ENCODE measurements around the gene VAV2.

Gene VAV2

DNA sequence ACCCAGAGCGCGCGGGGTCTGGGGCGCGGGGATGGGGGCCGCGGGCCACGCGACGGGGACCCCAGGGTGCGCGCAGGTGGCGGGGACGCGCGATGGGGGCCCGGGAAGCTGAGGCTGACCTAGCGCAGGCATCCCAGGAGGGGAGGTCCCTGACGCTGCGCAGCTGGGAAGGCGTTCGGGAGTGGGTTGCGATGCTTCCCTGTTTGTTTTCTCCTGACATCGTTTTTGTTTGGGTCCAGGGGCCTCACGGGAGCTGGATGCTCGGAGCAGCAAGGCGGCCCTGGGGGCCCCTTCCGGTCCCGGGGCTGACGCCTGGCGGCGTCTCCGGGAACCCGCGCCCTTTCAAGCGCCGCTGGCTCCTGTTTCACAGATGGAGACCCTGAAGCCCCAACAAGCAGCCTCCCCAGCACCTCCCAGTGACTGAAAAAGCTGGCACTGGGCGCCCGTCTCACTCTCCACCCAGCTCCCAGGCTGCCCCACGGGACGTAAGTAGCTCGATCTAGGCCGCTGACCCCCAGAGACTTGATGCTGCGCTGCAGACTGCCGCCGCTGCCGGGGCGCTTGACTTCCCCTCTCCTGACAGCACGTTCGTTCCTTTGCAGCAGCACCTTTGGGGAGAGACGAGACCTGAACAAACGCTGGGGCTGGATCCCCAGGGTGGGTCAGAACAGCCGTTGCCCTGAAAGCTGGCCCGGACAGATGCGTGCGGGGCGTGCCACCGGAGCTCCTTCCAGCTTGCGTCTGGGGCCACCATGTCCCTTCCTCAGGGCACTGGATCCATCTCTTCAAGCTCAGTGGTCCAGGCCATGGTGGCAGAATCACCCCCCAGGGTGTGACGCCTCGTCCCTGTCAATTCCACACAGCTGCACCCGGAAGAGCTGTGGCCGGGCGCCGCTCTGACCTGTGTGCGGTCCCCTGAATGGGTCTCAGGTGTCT, 33.8 kb upstream of the VAV2 start:
- Histone ChIP-seq H3K9me3 (ENCODE audit: control insufficient read depth, insufficient read depth, low read length) (no peaks in the 10 kb centered on the region), H3K4me3 (ENCODE audit: low read depth, low read length) (peak overlapping the region; percentile 91), H3K36me3 (ENCODE audit: control insufficient read depth, insufficient read depth, low read length) (peaks cover 7% of the 10 kb centered on the region), H3K27ac (ENCODE audit: low read depth, low read length) (no peak overlapping the region), H3K4me1 (ENCODE audit: control insufficient read depth, insufficient read depth, low read length) (no peaks in the 10 kb centered on the region), H3K9ac (ENCODE audit: low read depth, low read length) (0 out of 2 replicates have a peak overlapping the region, but pooled peaks have one; percentile 3), H3K27me3 (ENCODE audit: control insufficient read depth, insufficient read depth, low read length) (no peaks in the 10 kb centered on the region)

DNA sequence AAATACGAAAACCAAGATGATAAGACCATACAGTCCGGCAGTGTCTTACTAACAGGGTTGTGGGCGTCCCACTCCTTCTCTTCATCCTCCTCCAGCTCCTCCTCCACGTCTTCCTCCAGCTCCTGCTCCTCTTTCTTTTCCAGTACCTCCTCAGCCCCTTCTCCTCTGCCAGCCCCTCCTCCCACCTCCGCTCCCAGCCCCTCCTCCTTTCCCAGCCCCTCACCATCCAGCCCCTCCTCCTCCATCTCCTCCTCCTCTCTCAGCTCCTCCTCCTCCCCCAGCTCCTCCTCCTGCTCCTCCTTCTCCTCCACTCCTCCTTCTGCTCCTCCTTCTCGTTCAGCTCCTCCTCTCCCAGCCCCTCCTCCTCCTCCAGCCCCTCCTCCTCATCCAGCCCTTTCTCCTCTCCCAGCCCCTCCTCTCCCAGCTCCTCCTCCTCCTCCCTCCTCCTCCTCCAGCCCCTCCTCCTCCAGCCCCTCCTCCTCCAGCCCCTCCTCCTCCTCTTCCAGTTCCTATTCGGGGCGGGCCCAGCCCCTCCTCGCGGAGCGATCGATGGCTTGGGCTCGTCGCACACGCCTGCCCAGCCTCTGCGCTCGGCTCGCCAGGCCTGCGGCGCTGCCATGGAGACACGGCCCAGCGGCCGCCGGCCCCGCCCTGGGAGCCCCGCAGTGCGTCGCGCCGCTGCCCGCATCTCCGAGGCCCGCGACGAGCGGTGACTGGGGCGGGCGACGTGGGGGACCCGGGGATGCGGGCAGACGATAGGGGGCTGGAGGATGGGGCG, 32.9 kb upstream of the VAV2 start, which contains the start of gene BRD3OS:
BRD3OS (plus strand) TSS at position 654 of the 778 bp plus-strand sequence. CDS start 1,267 bp downstream, outside the sequence.
- H3K4me1 ChIP-seq (ENCODE audit: control insufficient read depth, insufficient read depth, low read length): no peaks in the 10 kb centered on the region
- no peaks in the 10 kb centered on the region for H3K27me3 ChIP-seq (ENCODE audit: control insufficient read depth, insufficient read depth, low read length)
- no peak within 1 kb of the TSS for H3K27ac ChIP-seq (ENCODE audit: low read depth, low read length)
- H3K36me3 ChIP-seq (ENCODE audit: control insufficient read depth, insufficient read depth, low read length): no peaks in the 10 kb centered on the region
- H3K9me3 ChIP-seq (ENCODE audit: control insufficient read depth, insufficient read depth, low read length): no peaks in the 10 kb centered on the region
- H3K9ac ChIP-seq (ENCODE audit: low read depth, low read length): 0 out of 2 replicates have a peak within 1 kb of the TSS, but pooled peaks have one; percentile 3
- H3K4me3 ChIP-seq (ENCODE audit: low read depth, low read length): peak within 1 kb of the TSS; percentile 91

DNA sequence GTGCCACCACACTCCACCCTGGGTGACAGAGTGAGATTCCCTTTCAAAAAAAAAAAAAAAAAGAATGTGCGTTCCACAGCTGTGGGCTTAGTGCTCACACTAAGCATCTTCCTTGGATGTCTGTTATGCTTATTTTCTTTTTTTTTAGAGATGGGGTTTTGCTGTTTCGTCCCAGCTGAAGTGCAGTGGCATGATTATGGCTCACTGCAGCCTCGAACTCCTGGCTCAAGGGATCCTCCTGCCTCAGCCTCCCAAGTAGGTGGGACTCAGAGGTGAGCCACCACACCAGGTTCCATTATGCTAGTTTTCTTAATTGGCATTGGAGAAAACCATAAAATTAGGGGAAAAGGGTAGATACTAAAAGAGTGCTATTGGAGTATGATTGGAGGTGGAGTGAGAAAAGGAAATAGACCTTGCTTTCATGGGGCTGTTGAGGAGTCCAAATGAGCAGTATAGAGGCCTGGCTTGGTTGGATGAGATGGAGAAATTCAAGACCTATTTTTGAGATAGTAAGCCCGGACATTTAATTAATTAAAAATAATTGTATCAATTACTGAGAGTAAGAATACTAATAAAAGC, 32.2 kb upstream of the VAV2 start:
- Histone ChIP-seq H3K27ac (ENCODE audit: low read depth, low read length) (no peak overlapping the region), H3K9me3 (ENCODE audit: control insufficient read depth, insufficient read depth, low read length) (no peaks in the 10 kb centered on the region), H3K27me3 (ENCODE audit: control insufficient read depth, insufficient read depth, low read length) (no peaks in the 10 kb centered on the region), H3K9ac (ENCODE audit: low read depth, low read length) (no peak overlapping the region), H3K36me3 (ENCODE audit: control insufficient read depth, insufficient read depth, low read length) (no peaks in the 10 kb centered on the region), H3K4me1 (ENCODE audit: control insufficient read depth, insufficient read depth, low read length) (no peaks in the 10 kb centered on the region), H3K4me3 (ENCODE audit: low read depth, low read length) (peak overlapping the region; percentile 42)

DNA sequence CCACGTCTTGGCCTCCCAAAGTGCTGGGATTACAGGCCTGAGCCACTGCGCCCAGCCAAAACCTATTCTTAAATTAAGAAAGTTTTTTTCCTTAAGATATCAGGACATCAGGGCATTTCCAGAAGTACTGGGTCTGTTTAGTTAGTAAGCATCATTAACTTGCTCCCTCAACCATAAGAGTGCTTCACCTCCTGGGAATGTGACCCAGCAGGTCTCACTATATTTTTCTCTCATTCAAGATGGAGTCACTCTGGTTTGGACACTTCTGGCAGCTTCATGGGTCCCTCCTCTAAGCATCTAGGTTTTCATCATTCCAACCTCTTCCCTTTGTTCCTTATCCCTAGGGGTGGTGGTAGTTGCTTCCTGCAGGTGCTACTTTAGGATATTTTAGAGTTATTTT, 22.8 kb upstream of the VAV2 start:
- no peak overlapping the region for H3K9ac ChIP-seq (ENCODE audit: low read depth, low read length)
- peaks cover 25% of the 10 kb centered on the region for H3K9me3 ChIP-seq (ENCODE audit: control insufficient read depth, insufficient read depth, low read length)
- no peaks in the 10 kb centered on the region for H3K4me1 ChIP-seq (ENCODE audit: control insufficient read depth, insufficient read depth, low read length)
- H3K36me3 ChIP-seq (ENCODE audit: control insufficient read depth, insufficient read depth, low read length): no peaks in the 10 kb centered on the region
- no peak overlapping the region for H3K4me3 ChIP-seq (ENCODE audit: low read depth, low read length)
- H3K27me3 ChIP-seq (ENCODE audit: control insufficient read depth, insufficient read depth, low read length): no peaks in the 10 kb centered on the region
- H3K27ac ChIP-seq (ENCODE audit: low read depth, low read length): no peak overlapping the region

DNA sequence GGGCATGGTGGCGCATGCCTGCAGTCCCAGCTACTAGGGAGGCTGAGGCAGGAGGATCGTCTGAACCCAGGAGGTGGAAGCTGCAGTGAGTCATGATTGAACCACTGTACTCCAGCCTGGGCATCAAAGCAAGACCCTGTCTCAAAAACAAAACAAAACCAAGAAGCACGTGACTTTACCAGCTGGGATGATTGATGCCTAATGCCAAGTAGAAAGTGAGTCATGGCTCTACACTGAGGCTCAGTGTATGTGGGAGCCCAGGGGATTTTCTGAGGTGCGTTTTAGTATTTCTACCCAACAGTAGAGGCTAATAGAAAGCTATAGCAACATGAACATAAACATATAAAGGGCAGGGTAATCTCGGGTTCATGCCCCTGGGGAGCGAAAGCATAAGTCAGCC, 19.3 kb upstream of the VAV2 start:
- Histone ChIP-seq H3K4me3 (ENCODE audit: low read depth, low read length) (peak overlapping the region; percentile 21; the same call in 1 of the 2 replicates), H3K9ac (ENCODE audit: low read depth, low read length) (no peak overlapping the region), H3K36me3 (ENCODE audit: control insufficient read depth, insufficient read depth, low read length) (no peaks in the 10 kb centered on the region), H3K27ac (ENCODE audit: low read depth, low read length) (no peak overlapping the region), H3K27me3 (ENCODE audit: control insufficient read depth, insufficient read depth, low read length) (no peaks in the 10 kb centered on the region), H3K4me1 (ENCODE audit: control insufficient read depth, insufficient read depth, low read length) (no peaks in the 10 kb centered on the region), H3K9me3 (ENCODE audit: control insufficient read depth, insufficient read depth, low read length) (peaks cover 25% of the 10 kb centered on the region)

DNA sequence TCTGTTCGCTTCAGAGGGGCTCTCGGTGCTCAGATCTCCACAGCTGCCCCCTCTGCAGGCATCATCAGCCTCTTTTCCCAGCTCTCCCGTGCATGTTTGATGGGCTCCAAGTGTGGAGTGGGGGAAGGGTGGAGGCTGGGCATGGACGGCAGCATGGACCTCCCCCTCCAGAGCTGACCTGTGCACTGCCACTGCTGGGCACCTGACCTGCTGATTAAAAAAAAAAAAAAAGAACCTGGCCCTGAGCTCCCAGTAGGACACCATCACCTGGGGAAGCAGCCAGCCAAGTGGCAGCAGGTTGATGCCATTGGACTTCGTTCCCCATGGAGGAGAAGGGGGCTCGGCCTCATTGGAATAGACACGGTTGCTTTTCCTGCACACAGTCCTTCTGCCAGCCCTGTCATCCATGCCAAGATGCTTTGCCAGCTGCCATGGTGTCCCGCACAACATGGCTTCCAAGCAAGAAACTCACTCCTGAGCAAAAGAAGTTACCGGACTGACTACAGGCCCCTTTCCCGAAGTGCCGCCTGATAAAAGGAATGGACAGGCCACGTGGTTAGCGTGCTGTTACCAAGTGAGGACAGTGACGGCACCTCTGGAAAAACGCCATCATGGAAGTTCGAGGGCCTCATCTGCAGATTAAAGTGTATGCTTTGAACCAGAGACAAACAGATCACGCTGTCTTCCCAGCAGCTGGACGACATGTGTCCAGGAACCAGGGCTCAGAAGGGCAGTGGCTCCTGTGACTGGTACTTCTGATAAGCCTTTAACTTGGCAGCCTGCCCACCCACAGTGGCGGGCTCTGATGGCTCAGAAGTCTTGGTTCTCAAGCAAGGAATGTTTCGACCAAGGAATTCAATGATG, 18.4 kb upstream of the VAV2 start:
- Histone ChIP-seq H3K4me1 (ENCODE audit: control insufficient read depth, insufficient read depth, low read length) (no peaks in the 10 kb centered on the region), H3K4me3 (ENCODE audit: low read depth, low read length) (no peak overlapping the region), H3K36me3 (ENCODE audit: control insufficient read depth, insufficient read depth, low read length) (no peaks in the 10 kb centered on the region)

DNA sequence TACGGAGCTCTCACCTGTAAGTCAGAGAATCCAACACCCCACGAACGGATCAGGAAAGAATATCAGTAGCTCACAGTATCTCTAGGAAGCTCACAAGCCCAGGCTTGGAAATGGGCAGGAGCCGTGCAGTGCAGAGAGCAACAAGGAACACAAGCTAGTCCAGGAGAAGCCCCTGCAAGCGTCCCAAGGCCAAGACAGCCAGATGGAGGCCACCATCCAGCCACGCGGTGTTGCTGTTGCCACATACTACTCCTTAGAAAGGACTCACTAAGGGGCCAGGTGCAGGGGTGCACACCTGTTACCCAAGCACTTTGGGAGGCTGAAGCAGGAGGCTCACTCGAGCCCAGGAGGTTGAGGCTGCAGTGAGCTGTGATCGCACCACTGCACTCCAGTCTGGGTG, 15.4 kb upstream of the VAV2 start:
- Histone ChIP-seq H3K9ac (ENCODE audit: low read depth, low read length) (no peak overlapping the region), H3K27ac (ENCODE audit: low read depth, low read length) (no peak overlapping the region)

More for the DNA sequence above, 18.4 kb upstream of the VAV2 start:
- Histone ChIP-seq H3K27ac (ENCODE audit: low read depth, low read length) (no peak overlapping the region), H3K9me3 (ENCODE audit: control insufficient read depth, insufficient read depth, low read length) (peaks cover 25% of the 10 kb centered on the region), H3K27me3 (ENCODE audit: control insufficient read depth, insufficient read depth, low read length) (no peaks in the 10 kb centered on the region), H3K9ac (ENCODE audit: low read depth, low read length) (no peak overlapping the region)

DNA sequence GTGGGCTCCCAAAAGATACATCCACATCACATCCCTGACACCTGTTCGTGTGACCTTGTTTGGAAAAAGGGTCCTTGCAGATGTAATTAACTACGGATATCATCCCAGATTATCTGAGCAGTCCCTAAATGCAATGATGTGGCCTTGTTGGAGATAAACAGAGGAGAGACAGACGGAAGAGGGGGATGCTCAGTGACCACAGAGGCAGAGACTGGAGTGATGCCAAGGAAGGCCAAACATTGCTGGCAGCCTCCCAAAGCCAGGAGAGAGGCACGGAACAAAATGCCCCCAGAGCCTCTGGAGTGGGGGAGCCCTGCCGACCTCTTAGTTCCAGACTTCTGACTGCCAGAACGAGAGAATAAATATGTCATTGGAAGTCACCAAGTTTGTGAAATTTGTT, 15.0 kb upstream of the VAV2 start:
- no peak overlapping the region for H3K27ac ChIP-seq (ENCODE audit: low read depth, low read length)
- H3K27me3 ChIP-seq (ENCODE audit: control insufficient read depth, insufficient read depth, low read length): no peaks in the 10 kb centered on the region
- peaks cover 14% of the 10 kb centered on the region for H3K9me3 ChIP-seq (ENCODE audit: control insufficient read depth, insufficient read depth, low read length)
- no peak overlapping the region for H3K4me3 ChIP-seq (ENCODE audit: low read depth, low read length)
- no peak overlapping the region for H3K9ac ChIP-seq (ENCODE audit: low read depth, low read length)
- no peaks in the 10 kb centered on the region for H3K4me1 ChIP-seq (ENCODE audit: control insufficient read depth, insufficient read depth, low read length)
- H3K36me3 ChIP-seq (ENCODE audit: control insufficient read depth, insufficient read depth, low read length): no peaks in the 10 kb centered on the region

More for the DNA sequence above, 15.4 kb upstream of the VAV2 start:
- no peaks in the 10 kb centered on the region for H3K4me1 ChIP-seq (ENCODE audit: control insufficient read depth, insufficient read depth, low read length)
- no peak overlapping the region for H3K4me3 ChIP-seq (ENCODE audit: low read depth, low read length)
- no peaks in the 10 kb centered on the region for H3K27me3 ChIP-seq (ENCODE audit: control insufficient read depth, insufficient read depth, low read length)
- H3K36me3 ChIP-seq (ENCODE audit: control insufficient read depth, insufficient read depth, low read length): no peaks in the 10 kb centered on the region
- peaks cover 14% of the 10 kb centered on the region for H3K9me3 ChIP-seq (ENCODE audit: control insufficient read depth, insufficient read depth, low read length)

DNA sequence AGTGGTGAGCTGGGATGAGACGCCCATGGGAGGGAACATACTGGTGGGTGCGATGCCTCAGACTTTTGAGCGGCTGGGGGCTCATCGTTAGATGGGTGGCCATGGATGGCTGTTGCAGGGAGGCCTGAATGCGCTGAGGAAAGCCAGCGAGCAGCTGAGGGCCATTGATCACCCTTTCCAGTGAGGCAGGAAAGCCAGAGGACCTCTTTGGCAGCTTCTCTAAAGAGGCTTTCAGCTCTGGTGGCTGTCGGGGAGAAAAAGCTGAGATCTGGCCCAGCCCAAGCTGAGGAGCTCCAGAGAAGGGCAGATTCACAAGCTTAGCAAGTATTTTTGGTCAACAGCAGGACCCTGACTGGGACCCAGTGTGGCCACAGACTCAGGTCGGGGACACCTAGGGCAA, 13.3 kb upstream of the VAV2 start:
- Histone ChIP-seq H3K4me1 (ENCODE audit: control insufficient read depth, insufficient read depth, low read length) (no peaks in the 10 kb centered on the region), H3K9ac (ENCODE audit: low read depth, low read length) (no peak overlapping the region), H3K9me3 (ENCODE audit: control insufficient read depth, insufficient read depth, low read length) (0 out of 2 replicates have a peak, but pooled peaks cover under 1% of the 10 kb centered on the region), H3K27ac (ENCODE audit: low read depth, low read length) (no peak overlapping the region), H3K27me3 (ENCODE audit: control insufficient read depth, insufficient read depth, low read length) (no peaks in the 10 kb centered on the region), H3K4me3 (ENCODE audit: low read depth, low read length) (no peak overlapping the region), H3K36me3 (ENCODE audit: control insufficient read depth, insufficient read depth, low read length) (no peaks in the 10 kb centered on the region)

DNA sequence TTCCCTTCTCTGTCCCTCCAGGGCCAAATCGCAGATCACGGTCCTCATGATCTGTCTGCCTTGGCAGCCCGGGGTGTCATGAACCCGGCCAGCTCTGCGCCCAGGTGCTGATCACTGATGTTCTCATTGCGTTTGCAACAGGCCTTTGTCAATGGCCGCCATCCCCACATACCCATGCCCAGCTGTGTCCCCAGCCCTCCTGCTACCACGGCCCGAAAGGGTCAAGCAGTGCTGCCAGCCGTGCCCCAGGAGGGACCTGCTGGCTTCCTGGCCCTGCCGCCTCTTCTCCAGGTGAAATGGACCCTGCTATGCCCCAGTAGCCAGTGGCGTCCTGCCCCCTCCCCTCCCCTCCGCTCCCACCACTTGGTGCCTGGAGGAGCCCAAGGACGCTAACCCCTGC, 12.8 kb upstream of the VAV2 start:
- H3K4me1 ChIP-seq (ENCODE audit: control insufficient read depth, insufficient read depth, low read length): no peaks in the 10 kb centered on the region
- H3K9ac ChIP-seq (ENCODE audit: low read depth, low read length): no peak overlapping the region
- no peak overlapping the region for H3K4me3 ChIP-seq (ENCODE audit: low read depth, low read length)
- H3K27ac ChIP-seq (ENCODE audit: low read depth, low read length): no peak overlapping the region
- no peaks in the 10 kb centered on the region for H3K36me3 ChIP-seq (ENCODE audit: control insufficient read depth, insufficient read depth, low read length)
- no peaks in the 10 kb centered on the region for H3K9me3 ChIP-seq (ENCODE audit: control insufficient read depth, insufficient read depth, low read length)
- H3K27me3 ChIP-seq (ENCODE audit: control insufficient read depth, insufficient read depth, low read length): no peaks in the 10 kb centered on the region

Data from HUES48 (cell line).